Measurements from ENCODE around the gene MAP3K7CL. TPM values are rescaled to one million over a fixed set of nuclear protein-coding genes. Genes with fewer than 3 reads are reported as not detected.

The MAP3K7CL gene
- total and polyA plus RNA-seq, 2 of the 8 experiments (the other 6 are each of a cell fraction or from before 2014, with no cell fraction given) = not detected

DNA sequence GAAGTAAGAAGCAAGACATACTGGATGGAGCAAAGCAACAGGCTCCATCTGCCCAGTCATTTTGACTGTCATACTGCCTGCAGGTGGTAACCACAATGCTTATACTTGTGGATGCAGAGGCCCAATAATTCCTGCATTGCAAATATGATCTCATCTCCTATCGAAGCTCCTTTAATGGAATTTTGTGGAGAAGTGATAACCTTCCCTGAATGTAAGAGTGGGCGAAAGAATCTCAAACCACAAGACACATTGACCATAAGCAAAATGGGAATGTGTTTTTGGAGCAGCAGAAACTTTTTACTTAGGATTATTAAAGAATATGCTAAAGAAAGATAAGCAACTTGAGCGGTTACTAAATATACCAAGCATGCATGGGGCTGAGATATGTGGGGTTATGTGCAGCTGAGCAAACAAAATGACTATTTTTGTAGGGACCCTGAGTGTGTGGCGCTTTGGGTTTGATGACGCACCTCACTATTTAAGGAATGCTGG is 90.9 kb downstream of the MAP3K7CL start (continued):
- no peak for TF ChIP-seq PHF8 (conservative IDR thresholded peaks at IDR 0.05; ENCODE audit: low read depth, low read length)
- TF ChIP-seq BCL11A (IDR thresholded peaks at IDR 0.05; ENCODE audit: low read depth in 2 of 2, low read length in 2 of 2) = no peak
